Skeletal muscle tissue (tissue), 4 donors: ENCODE measurements around the gene PMPCB. TPM values are rescaled to one million over a fixed set of nuclear protein-coding genes. Genes with fewer than 3 reads are reported as not detected.
"Not testable (repeated sequence)": the region's sequence is repeated elsewhere in the genome, so short reads cannot be mapped to it uniquely, and the experiment has no call there.

Experiments used
- H3K27ac ChIP-seq: one replicate; pipeline ENCODE4 v1.7.0; 2013; ENCODE audit warnings: mild to moderate bottlenecking, low read depth, low read length, inconsistent platforms
- H3K27me3 ChIP-seq, 3 donors: one replicate each; pipeline ENCODE4 v1.7.0; 2013; ENCODE audit warnings: low read length in 3 of 3; ENCODE audit not compliant: control insufficient read depth in 3 of 3, insufficient read depth in 3 of 3
- H3K36me3 ChIP-seq, 3 donors: one replicate each; pipeline ENCODE4 v1.7.0; 2013; ENCODE audit warnings: low read length in 3 of 3; ENCODE audit not compliant: control insufficient read depth in 3 of 3, insufficient read depth in 3 of 3
- H3K4me1 ChIP-seq, 3 donors: one replicate each; pipeline ENCODE4 v1.7.0; 2013; ENCODE audit warnings: low read length in 3 of 3, mild to moderate bottlenecking in 3 of 3; ENCODE audit not compliant: control insufficient read depth in 3 of 3, insufficient read depth in 3 of 3
- H3K4me3 ChIP-seq, 3 donors: one replicate each; pipeline ENCODE4 v1.7.0; 2013; ENCODE audit warnings: low read length in 3 of 3
- H3K9ac ChIP-seq, 3 donors: one replicate each; pipeline ENCODE4 v1.7.0; 2013; ENCODE audit warnings: low read length in 3 of 3, mild to moderate bottlenecking in 3 of 3, moderate library complexity in 2 of 3, low read depth in 1 of 3
- H3K9me3 ChIP-seq, 3 donors: one replicate each; pipeline ENCODE4 v1.7.0; 2013; ENCODE audit warnings: low read length in 3 of 3; ENCODE audit not compliant: control insufficient read depth in 3 of 3
- total RNA-seq: library from RNA; depleted of rRNA; stranded (reverse); fragments of >200 nt; gene quantifications from one replicate; pipeline ENCODE4 v1.2.3, GENCODE V29; 2014
- donor health status: Osteomylitis.

PMPCB gene
- total RNA-seq, 1 donor from 2014 or later = 53.8 TPM

- H3K27me3 ChIP-seq, H3K36me3 ChIP-seq, H3K4me1 ChIP-seq, H3K27ac ChIP-seq, H3K9me3 ChIP-seq: not testable (repeated sequence)
- H3K4me3 ChIP-seq = peak overlapping the region; percentile 67 to 79 (median 75)
- H3K9ac ChIP-seq = peak overlapping the region; percentile 59 to 74 (median 65)
Observed at GRCh38 chr7:103280803-103281155, 16.5 kb upstream of the PMPCB start.

- H3K9ac ChIP-seq, H3K36me3 ChIP-seq, H3K27me3 ChIP-seq, H3K4me1 ChIP-seq, H3K4me3 ChIP-seq, H3K9me3 ChIP-seq, H3K27ac ChIP-seq: not testable (repeated sequence)
Observed at GRCh38 chr7:103282802-103283427, 14.3 kb upstream of the PMPCB start.

GRCh38 chr7:103292122-103292521, 5.1 kb upstream of the PMPCB start:
- H3K36me3 ChIP-seq = no peaks in the 10 kb centered on the region
- no peak overlapping the region for H3K4me3 ChIP-seq
- H3K27me3 ChIP-seq = no peaks in the 10 kb centered on the region
- no peaks in the 10 kb centered on the region for H3K9me3 ChIP-seq
- H3K27ac ChIP-seq = no peak overlapping the region
- H3K9ac ChIP-seq = no peak overlapping the region
- H3K4me1 ChIP-seq = peaks cover 0 to 4% (median 3%) of the 10 kb centered on the region in 3 donors

- H3K9me3 ChIP-seq = no peaks in the 10 kb centered on the region
- no peaks in the 10 kb centered on the region for H3K27me3 ChIP-seq
- H3K27ac ChIP-seq = no peak overlapping the region
- H3K4me3 ChIP-seq = no peak overlapping the region
- no peak overlapping the region for H3K9ac ChIP-seq
- H3K4me1 ChIP-seq = peaks cover 4 to 13% (median 11%) of the 10 kb centered on the region in 3 donors
- H3K36me3 ChIP-seq = no peaks in the 10 kb centered on the region
Observed at GRCh38 chr7:103293526-103293925, 3.7 kb upstream of the PMPCB start.

DNA sequence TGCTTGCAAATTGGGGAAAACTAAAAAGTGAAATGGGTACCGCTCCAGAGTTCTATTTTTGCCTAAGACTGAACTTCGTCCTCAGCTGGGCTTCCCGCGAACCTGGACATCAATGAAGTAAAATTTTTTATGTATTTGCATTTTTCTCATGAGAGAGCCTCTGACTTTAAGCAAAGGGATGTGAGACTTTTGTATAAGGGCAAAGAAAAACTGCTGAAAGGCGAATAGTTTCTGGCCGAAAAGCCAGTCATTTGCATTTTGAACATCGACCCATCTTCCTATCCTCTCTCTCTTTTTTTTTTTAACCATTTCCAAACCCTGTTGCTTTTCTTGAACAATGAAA, 573 bp downstream of the PMPCB start:
- Histone ChIP-seq H3K36me3 (peaks cover 22 to 37% (median 27%) of the 10 kb centered on the region in 3 donors), H3K27me3 (no peaks in the 10 kb centered on the region), H3K4me1 (peaks cover 6 to 19% (median 17%) of the 10 kb centered on the region in 3 donors), H3K9me3 (no peaks in the 10 kb centered on the region), H3K27ac (peak overlapping the region; percentile 79), H3K4me3 (peak overlapping the region; percentile 86 to 93 (median 90)), H3K9ac (peak overlapping the region; percentile 80 to 91 (median 86))

- no peak overlapping the region for H3K27ac ChIP-seq
- H3K4me1 ChIP-seq = peaks cover 6 to 19% (median 17%) of the 10 kb centered on the region in 3 donors
- no peak overlapping the region for H3K4me3 ChIP-seq
- H3K36me3 ChIP-seq = peaks cover 31 to 46% (median 41%) of the 10 kb centered on the region in 3 donors
- no peaks in the 10 kb centered on the region for H3K27me3 ChIP-seq
- H3K9me3 ChIP-seq = no peaks in the 10 kb centered on the region
- no peak overlapping the region for H3K9ac ChIP-seq
Observed at GRCh38 chr7:103299660-103300059, 2.4 kb downstream of the PMPCB start.

- H3K4me3 ChIP-seq = no peak overlapping the region
- H3K9me3 ChIP-seq = no peaks in the 10 kb centered on the region
- peaks cover 37 to 61% (median 57%) of the 10 kb centered on the region in 3 donors for H3K36me3 ChIP-seq
- no peak overlapping the region for H3K27ac ChIP-seq
- peaks cover 6 to 19% (median 17%) of the 10 kb centered on the region in 3 donors for H3K4me1 ChIP-seq
- no peak overlapping the region for H3K9ac ChIP-seq
- H3K27me3 ChIP-seq = no peaks in the 10 kb centered on the region
Observed at GRCh38 chr7:103301441-103301840, 4.2 kb downstream of the PMPCB start.

DNA sequence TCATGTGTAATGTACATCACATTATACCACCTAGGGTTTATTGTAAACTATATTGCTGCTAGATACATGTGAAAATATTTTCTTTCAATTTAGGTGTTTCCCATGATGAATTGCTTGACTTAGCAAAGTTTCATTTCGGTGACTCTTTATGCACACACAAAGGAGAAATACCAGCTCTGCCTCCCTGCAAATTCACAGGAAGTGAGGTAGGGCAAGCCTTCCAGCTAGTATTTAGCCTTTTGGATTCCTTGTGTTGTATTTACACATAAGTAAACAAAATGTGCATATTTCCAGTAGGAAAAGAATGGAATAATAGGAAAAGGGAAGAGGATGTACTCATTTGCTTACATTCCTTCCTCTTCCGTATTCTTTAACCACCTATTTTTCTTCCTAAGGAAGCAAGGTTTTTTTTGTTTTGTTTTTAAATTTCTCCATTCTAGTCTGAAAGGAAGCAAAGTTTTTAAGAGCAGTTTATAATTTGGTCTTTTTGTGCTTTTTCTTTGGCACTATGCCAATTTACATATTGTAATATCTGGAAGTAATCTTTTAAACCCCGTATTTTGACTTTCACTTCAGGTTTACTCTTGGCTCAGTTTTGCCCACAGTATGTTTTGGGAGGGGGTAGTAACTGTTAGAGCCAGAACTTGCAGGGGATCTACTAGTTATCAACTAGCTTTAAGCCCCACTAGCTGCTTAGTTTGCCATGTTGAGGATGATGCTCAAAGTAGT, 10.4 kb downstream of the PMPCB start:
- Histone ChIP-seq H3K27ac (no peak overlapping the region), H3K4me1 (no peaks in the 10 kb centered on the region)

DNA sequence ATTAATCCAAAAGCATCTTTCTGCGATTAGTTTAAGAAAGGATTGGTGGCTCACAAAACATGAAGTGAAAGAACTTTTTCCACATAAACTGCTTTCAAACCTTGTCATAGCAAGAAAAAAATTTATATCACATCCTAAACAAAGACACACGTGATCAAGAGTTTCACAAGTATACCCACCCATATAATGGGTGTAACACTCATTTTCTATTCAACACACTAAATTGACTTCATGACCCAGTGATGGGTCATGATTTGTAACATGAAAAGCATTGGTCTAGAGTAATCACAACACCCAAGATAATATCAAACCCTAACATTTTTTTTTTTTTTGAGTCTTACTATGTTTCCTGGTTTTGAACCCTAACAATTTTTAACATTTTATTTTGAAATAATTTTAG, 17.6 kb downstream of the PMPCB start:
- Histone ChIP-seq H3K36me3 (peaks cover 40 to 86% (median 77%) of the 10 kb centered on the region in 3 donors), H3K9ac (no peak overlapping the region), H3K27ac (no peak overlapping the region), H3K9me3 (no peaks in the 10 kb centered on the region), H3K4me1 (no peaks in the 10 kb centered on the region), H3K4me3 (no peak overlapping the region), H3K27me3 (no peaks in the 10 kb centered on the region)

More for the DNA sequence above, 10.4 kb downstream of the PMPCB start:
- peaks cover 44 to 80% (median 70%) of the 10 kb centered on the region in 3 donors for H3K36me3 ChIP-seq
- no peaks in the 10 kb centered on the region for H3K27me3 ChIP-seq
- no peak overlapping the region for H3K4me3 ChIP-seq
- H3K9ac ChIP-seq = no peak overlapping the region
- H3K9me3 ChIP-seq = no peaks in the 10 kb centered on the region

DNA sequence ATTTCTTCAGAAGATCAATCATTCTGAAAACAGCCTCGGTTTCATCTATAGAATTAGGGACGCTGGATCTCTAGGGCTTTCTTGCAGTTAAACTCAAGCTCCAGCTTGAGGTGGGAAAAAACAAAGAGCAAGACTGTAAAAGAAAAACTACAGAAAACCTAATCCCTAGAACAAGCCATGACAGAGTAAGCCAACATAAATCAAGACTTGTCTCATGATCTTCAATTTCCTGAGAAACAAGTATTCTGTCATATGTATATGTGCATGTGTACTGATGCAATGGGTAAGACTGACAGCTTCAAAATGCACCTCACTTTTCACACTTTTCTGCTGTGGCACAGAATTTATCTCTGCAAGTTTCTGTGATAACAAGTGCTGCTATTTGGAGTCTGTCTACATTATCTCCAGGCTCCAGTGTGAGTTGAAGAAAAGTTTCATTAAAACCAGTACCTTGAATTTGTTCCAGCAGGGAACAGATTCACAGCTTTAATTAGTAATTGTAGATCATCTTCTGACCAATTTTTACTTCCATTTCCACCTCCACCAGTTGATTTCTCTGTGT, 19.2 kb downstream of the PMPCB start:
- no peak overlapping the region for H3K4me3 ChIP-seq
- H3K36me3 ChIP-seq = peaks cover 30 to 81% (median 67%) of the 10 kb centered on the region in 3 donors
- H3K27me3 ChIP-seq = no peaks in the 10 kb centered on the region
- no peak overlapping the region for H3K27ac ChIP-seq
- no peak overlapping the region for H3K9ac ChIP-seq
- no peaks in the 10 kb centered on the region for H3K9me3 ChIP-seq
- H3K4me1 ChIP-seq = no peaks in the 10 kb centered on the region
